Activated B cell treated with CpG ODN at 0.5 μM for 24 hours (primary cell): ENCODE measurements around the gene BLOC1S4. TPM values are rescaled to one million over a fixed set of nuclear protein-coding genes. Genes with fewer than 3 reads are reported as not detected.
A peak's percentile ranks its signal among the peaks of the same experiment; 100 is the strongest.

Experiments
- ATAC-seq: fragments of 200-7000 bp; cut with Tn5 transposase; one replicate; pipeline ENCODE4 v1.10.0; 2021; ENCODE audit warnings: low read depth, mild to moderate bottlenecking, moderate library complexity
- CTCF ChIA-PET: fragments of 350-600 bp; sonication (Branson Sonifier 250); formaldehyde crosslinking; loops from one replicate; lab custom pipeline; 2021; ENCODE audit warnings: antibody characterized with exemption; lab: Charles Lee
- POLR2A ChIA-PET: fragments of 350-600 bp; sonication (Branson Sonifier 250); formaldehyde crosslinking; loops from one replicate; lab custom pipeline; 2021; ENCODE audit warnings: antibody characterized with exemption; lab: Charles Lee
- DNase-seq: peaks from one replicate; pipeline ENCODE4 v3.0.0; 2022
- H3K27ac Mint-ChIP-seq: one replicate; pipeline ENCODE4 v1.8.0; 2020; ENCODE audit warnings: mixed read lengths
- H3K27me3 Mint-ChIP-seq: one replicate; pipeline ENCODE4 v1.8.0; 2021; ENCODE audit warnings: mixed read lengths
- H3K36me3 Mint-ChIP-seq: one replicate; pipeline ENCODE4 v1.8.0; 2021; ENCODE audit warnings: low read depth, mixed read lengths
- H3K4me1 Mint-ChIP-seq: one replicate; pipeline ENCODE4 v1.8.0; 2021; ENCODE audit warnings: mixed read lengths
- H3K4me3 Mint-ChIP-seq: one replicate; pipeline ENCODE4 v1.8.0; 2020; ENCODE audit warnings: mild to moderate bottlenecking, mixed read lengths
- H3K9me3 Mint-ChIP-seq: one replicate; pipeline ENCODE4 v1.8.0; 2020; ENCODE audit warnings: mixed read lengths
- intact Hi-C: fragments of 100-400 bp; cut with micrococcal nuclease; formaldehyde crosslinking; loops from one replicate; pipeline ENCODE4 v1.15.1; 2024
- total RNA-seq: library from RNA; stranded (reverse); gene quantifications from 2 replicates; pipeline ENCODE4 v1.2.3, GENCODE V29; 2022
- TF ChIP-seq, protein P1 (sequence below): fragments of 200-600 bp; IDR thresholded peaks from one replicate; pipeline ENCODE4 v1.8.0; 2022; ENCODE audit warnings: antibody characterized with exemption, mild to moderate bottlenecking

The BLOC1S4 gene
- total RNA-seq, 1 donor from 2014 or later, result 19.8 TPM

DNA sequence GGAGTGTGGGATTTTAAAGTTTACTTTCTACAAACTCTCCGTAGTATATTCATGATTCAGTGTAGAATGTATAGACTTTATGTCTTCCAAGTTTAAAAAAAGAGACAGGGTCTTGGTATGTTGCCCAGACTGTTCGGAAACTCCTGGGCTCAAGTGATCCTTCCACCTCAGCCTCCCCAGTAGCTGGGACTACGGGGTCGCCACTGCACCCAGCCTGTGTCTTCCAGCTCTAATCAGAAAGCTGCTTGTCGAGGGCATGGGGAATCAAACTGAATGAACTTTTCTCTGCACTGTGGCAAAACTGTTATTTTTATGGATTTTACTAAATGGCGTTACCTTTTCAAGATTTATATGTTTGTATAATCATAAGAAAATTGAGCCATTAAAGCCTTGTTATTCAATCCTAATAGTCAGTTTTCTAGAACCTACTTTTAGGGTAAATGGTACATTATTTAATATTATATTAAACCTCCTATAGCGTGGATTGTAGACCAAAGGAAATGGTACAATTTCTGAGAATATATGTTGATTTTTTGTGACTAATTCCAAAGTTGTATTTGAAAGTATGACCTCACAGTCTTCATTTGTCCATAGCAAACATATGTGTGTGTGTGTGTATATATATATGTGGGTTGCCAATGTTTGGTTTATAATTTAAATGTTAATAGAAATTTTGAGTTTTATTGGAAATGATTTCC is 1.1 kb downstream of the BLOC1S4 start:
- POLR2A ChIA-PET, result interaction anchor here (0.6 to 3.8 kb wide), 13 partner anchors 8 to 351 kb away, joined by 3 to 52 read pairs (median 6); partner anchors contain the start of genes GRPEL1, MAN2B2, MRFAP1 and TADA2B

DNA sequence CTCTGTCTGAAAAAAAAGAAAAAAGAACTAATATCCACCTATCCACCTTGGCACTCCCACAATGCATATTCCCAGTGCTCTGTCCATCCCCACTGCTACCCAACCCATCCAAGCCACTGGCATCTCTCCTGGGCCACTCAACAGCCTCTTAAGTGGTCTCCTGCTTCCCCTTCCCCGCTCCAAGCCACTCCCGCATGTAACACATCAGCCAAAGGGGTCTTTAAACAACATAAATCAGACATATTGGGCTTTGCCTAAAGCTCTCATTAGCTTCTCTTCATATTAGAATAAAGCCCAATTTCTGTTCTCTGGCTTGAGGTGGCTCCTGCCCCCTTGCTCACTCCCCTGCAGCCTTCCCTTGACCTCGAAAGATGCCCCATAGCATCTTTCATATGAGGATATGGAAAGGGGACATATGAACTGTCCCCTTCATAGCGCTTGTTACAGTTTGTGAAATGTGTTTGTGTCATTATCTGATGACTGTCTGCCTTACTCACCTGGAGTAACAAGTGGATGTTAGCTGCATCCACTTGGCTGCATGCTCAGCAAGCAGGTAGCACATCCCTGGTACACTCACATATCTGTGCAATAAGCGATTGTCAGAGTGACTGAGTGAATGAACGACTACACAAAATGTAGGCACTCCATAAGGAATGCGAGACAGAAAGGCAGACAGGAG is 3.1 kb downstream of the BLOC1S4 start:
- intact Hi-C loops, result loop anchor here (5.0 kb wide), 1 partner anchor 452 kb away; the partner anchor contains the start of gene WFS1
- ATAC-seq (no peak), DNase-seq (no peak)
- no peak overlapping the region for H3K27ac Mint-ChIP-seq
- H3K27me3 Mint-ChIP-seq, result no peaks in the 10 kb centered on the region
- no peaks in the 10 kb centered on the region for H3K9me3 Mint-ChIP-seq
- H3K4me3 Mint-ChIP-seq, result peak overlapping the region; percentile 8
- ChIA-PET POLR2A (interaction anchor here (0.7 to 3.8 kb wide), 6 partner anchors 7 to 349 kb away, joined by 3 to 52 read pairs (median 6); partner anchors contain the start of genes GRPEL1, MRFAP1 and MRFAP1L1), CTCF (interaction anchor here (0.8 to 7.2 kb wide), 4 partner anchors 150 to 351 kb away, joined by 3 to 117 read pairs (median 40); partner anchors contain the start of gene GRPEL1)
- TF ChIP-seq, protein P1, sequence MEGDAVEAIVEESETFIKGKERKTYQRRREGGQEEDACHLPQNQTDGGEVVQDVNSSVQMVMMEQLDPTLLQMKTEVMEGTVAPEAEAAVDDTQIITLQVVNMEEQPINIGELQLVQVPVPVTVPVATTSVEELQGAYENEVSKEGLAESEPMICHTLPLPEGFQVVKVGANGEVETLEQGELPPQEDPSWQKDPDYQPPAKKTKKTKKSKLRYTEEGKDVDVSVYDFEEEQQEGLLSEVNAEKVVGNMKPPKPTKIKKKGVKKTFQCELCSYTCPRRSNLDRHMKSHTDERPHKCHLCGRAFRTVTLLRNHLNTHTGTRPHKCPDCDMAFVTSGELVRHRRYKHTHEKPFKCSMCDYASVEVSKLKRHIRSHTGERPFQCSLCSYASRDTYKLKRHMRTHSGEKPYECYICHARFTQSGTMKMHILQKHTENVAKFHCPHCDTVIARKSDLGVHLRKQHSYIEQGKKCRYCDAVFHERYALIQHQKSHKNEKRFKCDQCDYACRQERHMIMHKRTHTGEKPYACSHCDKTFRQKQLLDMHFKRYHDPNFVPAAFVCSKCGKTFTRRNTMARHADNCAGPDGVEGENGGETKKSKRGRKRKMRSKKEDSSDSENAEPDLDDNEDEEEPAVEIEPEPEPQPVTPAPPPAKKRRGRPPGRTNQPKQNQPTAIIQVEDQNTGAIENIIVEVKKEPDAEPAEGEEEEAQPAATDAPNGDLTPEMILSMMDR, result no peak
- peaks cover 13% of the 10 kb centered on the region for H3K36me3 Mint-ChIP-seq
- peaks cover 37% of the 10 kb centered on the region for H3K4me1 Mint-ChIP-seq

More for the DNA sequence above, 1.1 kb downstream of the BLOC1S4 start:
- Mint-ChIP-seq H3K4me1 (peaks cover 37% of the 10 kb centered on the region), H3K9me3 (no peaks in the 10 kb centered on the region), H3K27me3 (peaks cover 3% of the 10 kb centered on the region), H3K36me3 (peaks cover 13% of the 10 kb centered on the region), H3K27ac (peak overlapping the region; percentile 83), H3K4me3 (peak overlapping the region; percentile 91)
- intact Hi-C loops, result loop anchor here (1.0 to 5.0 kb wide), 10 partner anchors 10 to 450 kb away; partner anchors contain the start of genes GRPEL1, KIAA0232, MAN2B2 and MRFAP1
- ATAC-seq, result no peak
- TF ChIP-seq, protein P1, result no peak
- no peak for DNase-seq
- CTCF ChIA-PET, result interaction anchor here (6.6 to 7.2 kb wide), 2 partner anchors 157 to 353 kb away, joined by 77 to 117 read pairs; partner anchors contain the start of gene GRPEL1

DNA sequence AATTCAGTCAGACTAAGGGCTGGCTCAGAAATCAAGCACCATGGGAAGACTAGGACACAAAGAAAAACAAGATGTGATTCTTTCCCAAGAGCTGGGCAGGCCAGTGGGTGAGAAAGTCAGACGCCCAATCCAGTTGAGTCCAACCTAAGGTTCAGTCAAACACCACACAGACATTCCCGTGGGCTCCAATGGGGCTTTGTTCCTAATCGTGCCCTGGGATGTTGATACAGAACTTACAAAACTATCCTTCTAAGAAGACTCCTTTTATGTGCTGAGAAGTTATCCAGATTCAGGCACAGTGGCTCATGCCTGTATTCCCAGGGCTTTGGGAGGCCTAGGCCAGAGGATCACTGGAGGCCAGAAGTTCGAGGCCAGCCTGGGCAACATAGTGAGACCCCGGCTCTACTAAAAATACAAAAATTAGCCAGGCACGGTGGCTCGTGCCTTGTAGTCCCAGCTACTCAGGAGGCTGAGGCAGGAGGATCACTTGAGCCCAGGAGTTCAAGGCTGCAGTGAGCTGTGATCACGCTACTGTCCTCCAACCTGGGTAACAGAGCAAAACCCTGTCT is 3.7 kb downstream of the BLOC1S4 start:
- CTCF ChIA-PET, result interaction anchor here (0.8 to 7.2 kb wide), 9 partner anchors 10 to 362 kb away, joined by 3 to 117 read pairs (median 5); partner anchors contain the start of genes GRPEL1 and MRFAP1L1
- Mint-ChIP-seq H3K36me3 (peaks cover 13% of the 10 kb centered on the region), H3K9me3 (no peaks in the 10 kb centered on the region), H3K27ac (no peak overlapping the region), H3K4me1 (peaks cover 37% of the 10 kb centered on the region), H3K27me3 (no peaks in the 10 kb centered on the region), H3K4me3 (no peak overlapping the region)
- ATAC-seq (no peak), DNase-seq (no peak)
- intact Hi-C loops, result loop anchor here (1.0 to 5.0 kb wide), 5 partner anchors 64 to 998 kb away; partner anchors contain the start of gene WFS1
- POLR2A ChIA-PET, result interaction anchor here (0.5 to 1.9 kb wide), 7 partner anchors 8 to 350 kb away, joined by 3 to 10 read pairs (median 4); partner anchors contain the start of genes GRPEL1 and MRFAP1L1
- TF ChIP-seq, protein P1, result no peak

DNA sequence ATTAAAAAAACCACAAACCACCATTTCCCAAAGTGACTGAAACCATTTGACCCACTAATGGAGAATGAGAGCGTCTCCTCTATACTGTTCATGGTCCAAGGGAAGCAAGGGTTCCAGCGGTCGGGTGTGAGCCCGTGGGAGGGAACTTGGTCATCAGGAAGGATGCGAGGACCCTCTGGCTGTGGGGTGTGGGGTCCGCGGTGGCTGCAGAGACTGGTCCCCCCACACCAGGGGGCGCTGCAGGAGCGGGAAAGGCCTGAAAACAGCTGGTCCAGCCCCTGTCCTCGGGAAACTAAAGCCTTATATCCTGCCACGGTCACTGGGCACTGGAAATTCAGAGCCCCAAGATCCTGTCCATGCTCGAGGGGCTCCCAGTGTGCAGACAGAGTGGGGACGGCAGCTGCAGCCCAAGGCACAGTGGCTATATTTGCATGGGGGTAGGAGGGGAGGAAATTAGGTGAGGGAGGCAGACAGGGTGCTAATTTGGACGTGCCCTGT is 4.3 kb downstream of the BLOC1S4 start:
- ATAC-seq, result peak; percentile 47
- POLR2A ChIA-PET, result interaction anchor here (0.7 to 1.6 kb wide), 5 partner anchors 9 to 349 kb away, joined by 3 to 10 read pairs (median 4); partner anchors contain the start of genes GRPEL1 and MRFAP1
- peaks cover 34% of the 10 kb centered on the region for H3K4me1 Mint-ChIP-seq
- H3K4me3 Mint-ChIP-seq, result no peak overlapping the region
- intact Hi-C loops, result loop anchor here (1.0 to 5.0 kb wide), 4 partner anchors 63 to 997 kb away; no protein-coding TSS in a partner anchor
- no peaks in the 10 kb centered on the region for H3K9me3 Mint-ChIP-seq
- DNase-seq, result peak; percentile 81
- H3K27ac Mint-ChIP-seq, result peak overlapping the region; percentile 35
- CTCF ChIA-PET, result interaction anchor here (0.7 to 7.2 kb wide), 11 partner anchors 11 to 1082 kb away, joined by 3 to 117 read pairs (median 5); partner anchors contain the start of genes GRPEL1 and MRFAP1L1
- H3K36me3 Mint-ChIP-seq, result peaks cover 13% of the 10 kb centered on the region
- H3K27me3 Mint-ChIP-seq, result no peaks in the 10 kb centered on the region
- TF ChIP-seq, protein P1, result peak; percentile 49
